ENCODE measurements around the gene SCT. TPM values are rescaled to one million over a fixed set of nuclear protein-coding genes. Genes with fewer than 3 reads are reported as not detected.
A peak's percentile ranks its signal among the peaks of the same experiment; 100 is the strongest.

Gene SCT
- total and polyA plus RNA-seq, 2 of the 8 experiments (the other 6 are each of a cell fraction or from before 2014, with no cell fraction given), result 1.7 to 2.0 TPM

GRCh38 chr11:606245-606644 is 20.7 kb downstream of the SCT start:
- Histone ChIP-seq H3K23ac (ENCODE audit: insufficient read length) (no peak overlapping the region), H3K79me1 (ENCODE audit: low read depth, low read length) (peaks cover 7% of the 10 kb centered on the region; the same call in 1 of the 2 replicates), H2BK15ac (ENCODE audit: low read length) (no peak overlapping the region), H2AK5ac (ENCODE audit: low read depth, low read length) (no peak overlapping the region), H3K9me3 (ENCODE audit: insufficient read depth in 2 of 2, low read depth in 1 of 2, low read length in 1 of 2) (no peaks in the 10 kb centered on the region), H3K14ac (ENCODE audit: insufficient read length) (no peak overlapping the region), H3K4ac (replicated peaks; ENCODE audit: insufficient read length, low read depth, low read length) (no peak overlapping the region), H4K8ac (ENCODE audit: extremely low read depth, insufficient read depth, low read length) (no peak overlapping the region), H4K91ac (replicated peaks; ENCODE audit: insufficient read length, low read length) (no peak overlapping the region), H3K4me2 (ENCODE audit: insufficient read depth in 1 of 2, low read depth in 2 of 2, low read length in 2 of 2) (no peak overlapping the region), H4K20me1 (replicated peaks in 1 of 2; ENCODE audit: control insufficient read depth in 1 of 2, insufficient read depth in 2 of 2, low read length in 2 of 2) (peaks cover 9 to 24% of the 10 kb centered on the region in 2 experiments), H3K4me1 (replicated peaks in 1 of 4; ENCODE audit: control insufficient read depth in 3 of 4, insufficient read depth in 4 of 4, low read length in 3 of 4) (no peaks in the 10 kb centered on the region), H3K27me3 (replicated peaks in 1 of 4; ENCODE audit: control insufficient read depth in 3 of 4, extremely low read depth in 1 of 4, insufficient read depth in 3 of 4, low read length in 3 of 4) (no peaks in the 10 kb centered on the region), H2BK120ac (replicated peaks; ENCODE audit: low read depth, low read length) (no peak overlapping the region), H3K4me3 (ENCODE audit: extremely low read depth in 1 of 4, insufficient read depth in 2 of 4, low read depth in 3 of 4, low read length in 4 of 4) (no peak overlapping the region), H4K5ac (ENCODE audit: insufficient read length, low read depth, low read length) (no peak overlapping the region), H3K36me3 (ENCODE audit: control insufficient read depth in 2 of 4, insufficient read depth in 4 of 4, low read length in 3 of 4) (peaks cover 34 to 84% (median 68%) of the 10 kb centered on the region in 4 experiments), H3K18ac (ENCODE audit: extremely low read depth, low read length) (no peak overlapping the region), H3K9ac (replicated peaks in 1 of 4; ENCODE audit: extremely low read depth in 1 of 4, low read depth in 3 of 4, low read length in 3 of 4) (no peak overlapping the region), H2AFZ (ENCODE audit: low read length) (no peak overlapping the region), H2BK5ac (ENCODE audit: low read depth, low read length) (peak overlapping the region; percentile 24; the same call in 1 of the 2 replicates), H3K79me2 (ENCODE audit: control insufficient read depth in 1 of 2, insufficient read depth in 2 of 2, low read length in 2 of 2) (no peaks in the 10 kb centered on the region), H3K56ac (replicated peaks; ENCODE audit: insufficient read length, low read depth, low read length) (no peak overlapping the region), H2BK12ac (ENCODE audit: low read depth, low read length) (no peak overlapping the region), H3K23me2 (ENCODE audit: low read depth, low read length) (no peaks in the 10 kb centered on the region), H3K27ac (ENCODE audit: low read depth, low read length) (no peak overlapping the region), H2BK20ac (ENCODE audit: low read length) (no peak overlapping the region)
- POLR2A ChIA-PET (ENCODE audit: partially characterized antibody), result interaction anchor here (1.5 kb wide), 1 partner anchor 17 kb away, joined by 5 read pairs; no protein-coding TSS in a partner anchor
- no peak for FAIRE-seq
- CTCF ChIA-PET (ENCODE audit: partially characterized antibody), result interaction anchor here (0.6 to 1.5 kb wide), 5 partner anchors 10 to 54 kb away, joined by 3 to 5 read pairs (median 4); partner anchors contain the start of gene IRF7
- WGBS, 2 experiments (ENCODE audit: extremely low coverage in 1 of 2, insufficient coverage in 1 of 2, insufficient read length in 1 of 2, insufficient replicate concordance in 2 of 2, low coverage in 1 of 2, low lambda C conversion rate in 2 of 2, missing lambda C conversion rate in 1 of 2), result 92% methylated on average over 13 of the region's 19 CpGs; no CpG with 5 or more reads in 1 of the 2 experiments
- no peak for TF ChIP-seq EP300 (IDR thresholded peaks at IDR 0.05; ENCODE audit: borderline replicate concordance in 1 of 2, low read depth in 2 of 2, low read length in 2 of 2)
- no peak for TF ChIP-seq JUN (IDR thresholded peaks at IDR 0.05; ENCODE audit: low read depth, low read length)
- no peak for TF ChIP-seq RFX5 (IDR thresholded peaks at IDR 0.05; ENCODE audit: borderline replicate concordance, low read depth, low read length)
- no peak for TF ChIP-seq SIX5 (IDR thresholded peaks at IDR 0.05; ENCODE audit: low read depth, low read length)
- no peak for TF ChIP-seq NRF1 (IDR thresholded peaks at IDR 0.05; ENCODE audit: low read depth, low read length)
- TF ChIP-seq SP2 (IDR thresholded peaks at IDR 0.05; ENCODE audit: low read length), result no peak
- TF ChIP-seq RBBP5 (IDR thresholded peaks at IDR 0.05; ENCODE audit: borderline replicate concordance, low read depth, low read length), result no peak
- no peak for TF ChIP-seq MAX (IDR thresholded peaks at IDR 0.05)
- no peak for TF ChIP-seq KDM5A (IDR thresholded peaks at IDR 0.05; ENCODE audit: low read length)
- no peak for DNase-seq (ENCODE audit: low read depth in 1 of 2, low spot score in 2 of 2)
